ENCODE measurements around the gene HIBADH. TPM values are rescaled to one million over a fixed set of nuclear protein-coding genes. Genes with fewer than 3 reads are reported as not detected.

The HIBADH gene
- total RNA-seq, 1 donor from 2014 or later, result 25.3 TPM

- H3K27me3 Mint-ChIP-seq, result no peaks in the 10 kb centered on the region
- peaks cover 23% of the 10 kb centered on the region for H3K4me1 Mint-ChIP-seq (ENCODE audit: low read depth)
- H3K27ac Mint-ChIP-seq, result no peak overlapping the region
- no peak overlapping the region for H3K4me3 Mint-ChIP-seq (ENCODE audit: low read depth)
- no peak for TF ChIP-seq CTCF (IDR thresholded peaks at IDR 0.05; ENCODE audit: unreplicated experiment)
- H3K9me3 Mint-ChIP-seq (ENCODE audit: low read depth), result no peaks in the 10 kb centered on the region
- H3K36me3 Mint-ChIP-seq (ENCODE audit: insufficient read depth), result peaks cover 6% of the 10 kb centered on the region
- no peak for DNase-seq (ENCODE audit: low spot score, unreplicated experiment)
These were observed 6.0 kb downstream of the HIBADH start for GRCh38 chr7:27656724-27657123.

- no peak for TF ChIP-seq CTCF (IDR thresholded peaks at IDR 0.05; ENCODE audit: unreplicated experiment)
- Mint-ChIP-seq H3K27ac (no peak overlapping the region), H3K36me3 (ENCODE audit: insufficient read depth) (peaks cover 7% of the 10 kb centered on the region), H3K27me3 (no peaks in the 10 kb centered on the region), H3K9me3 (ENCODE audit: low read depth) (no peaks in the 10 kb centered on the region), H3K4me1 (ENCODE audit: low read depth) (peaks cover 22% of the 10 kb centered on the region), H3K4me3 (ENCODE audit: low read depth) (no peak overlapping the region)
- no peak for DNase-seq (ENCODE audit: low spot score, unreplicated experiment)
These were observed 7.5 kb downstream of the HIBADH start for GRCh38 chr7:27655184-27655583.

GRCh38 chr7:27652518-27652917 lies 10.2 kb downstream of the HIBADH start:
- Mint-ChIP-seq H3K4me3 (ENCODE audit: low read depth) (no peak overlapping the region), H3K9me3 (ENCODE audit: low read depth) (no peaks in the 10 kb centered on the region), H3K4me1 (ENCODE audit: low read depth) (peaks cover 13% of the 10 kb centered on the region), H3K27me3 (no peaks in the 10 kb centered on the region), H3K36me3 (ENCODE audit: insufficient read depth) (peaks cover 10% of the 10 kb centered on the region), H3K27ac (no peak overlapping the region)
- no peak for DNase-seq (ENCODE audit: low spot score, unreplicated experiment)
- TF ChIP-seq CTCF (IDR thresholded peaks at IDR 0.05; ENCODE audit: unreplicated experiment), result no peak

- no peaks in the 10 kb centered on the region for H3K9me3 Mint-ChIP-seq (ENCODE audit: low read depth)
These were observed 11.0 kb downstream of the HIBADH start for GRCh38 chr7:27651702-27652101.

GRCh38 chr7:27650283-27650682 lies 12.4 kb downstream of the HIBADH start:
- Mint-ChIP-seq H3K4me3 (ENCODE audit: low read depth) (no peak overlapping the region), H3K27ac (no peak overlapping the region), H3K36me3 (ENCODE audit: insufficient read depth) (peaks cover 19% of the 10 kb centered on the region), H3K4me1 (ENCODE audit: low read depth) (peaks cover 5% of the 10 kb centered on the region), H3K9me3 (ENCODE audit: low read depth) (no peaks in the 10 kb centered on the region), H3K27me3 (no peaks in the 10 kb centered on the region)
- no peak for DNase-seq (ENCODE audit: low spot score, unreplicated experiment)
- TF ChIP-seq CTCF (IDR thresholded peaks at IDR 0.05; ENCODE audit: unreplicated experiment), result no peak

More at GRCh38 chr7:27651702-27652101, 11.0 kb downstream of the HIBADH start:
- Mint-ChIP-seq H3K27ac (no peak overlapping the region), H3K4me3 (ENCODE audit: low read depth) (no peak overlapping the region), H3K36me3 (ENCODE audit: insufficient read depth) (peaks cover 13% of the 10 kb centered on the region), H3K27me3 (no peaks in the 10 kb centered on the region), H3K4me1 (ENCODE audit: low read depth) (peaks cover 5% of the 10 kb centered on the region)
- no peak for DNase-seq (ENCODE audit: low spot score, unreplicated experiment)
- TF ChIP-seq CTCF (IDR thresholded peaks at IDR 0.05; ENCODE audit: unreplicated experiment), result no peak

All from progenitor cell of endocrine pancreas (in vitro differentiated cells).